M059J (cell line): ENCODE measurements around the gene KIF4A. TPM values are rescaled to one million over a fixed set of nuclear protein-coding genes. Genes with fewer than 3 reads are reported as not detected.

ENCODE experiments used
- total RNA-seq: library from RNA; depleted of rRNA; stranded (reverse); fragments of >200 nt; shearing (Covaris generic); gene quantifications from 2 replicates; pipeline ENCODE4 v1.2.3, GENCODE V29; 2014; rRNA removed

The KIF4A gene
- total RNA-seq, 1 experiment from 2014 or later: 89.1 TPM

Other genes starting within 250 kb of the KIF4A start
- not detected in 2 replicates for gene AWAT2, start 240.2 kb upstream of the KIF4A start, total RNA-seq
- not detected in 2 replicates for gene OTUD6A, start 227.6 kb upstream of the KIF4A start, total RNA-seq
- 98.8 and 107 TPM in 2 replicates for gene IGBP1, start 156.7 kb upstream of the KIF4A start, total RNA-seq
- not detected in 2 replicates for gene DGAT2L6, start 112.6 kb upstream of the KIF4A start, total RNA-seq
- not detected in 2 replicates for gene AWAT1, start 55.4 kb upstream of the KIF4A start, total RNA-seq
- gene P2RY4, start 29.9 kb upstream of the KIF4A start, total RNA-seq: 0.15 TPM in 1 of 2 replicates, not detected in the other
- not detected in 2 replicates for gene ARR3, start 21.8 kb upstream of the KIF4A start, total RNA-seq
- not detected in 2 replicates for gene RAB41, start 7.9 kb upstream of the KIF4A start, total RNA-seq
- 220 and 248 TPM in 2 replicates for gene PDZD11, start 177 bp upstream of the KIF4A start, total RNA-seq
- 0.10 TPM in 1 of 2 replicates, not detected in the other for gene GDPD2, start 133.2 kb downstream of the KIF4A start, total RNA-seq
- 7.8 and 13.1 TPM in 2 replicates for gene DLG3, start 154.7 kb downstream of the KIF4A start, total RNA-seq